T-cell (primary cell): ENCODE data around the gene CPNE4. TPM values are rescaled to one million over a fixed set of nuclear protein-coding genes. Genes with fewer than 3 reads are reported as not detected.

Source experiments
- ATAC-seq, 4 experiments: fragments of 200-7000 bp in 3 of 4; fragments of 150-1000 bp in 1 of 4; cut with Tn5 transposase; replicated peaks in 1 of 4; 1 replicate in 3 of 4; 2 replicates in 1 of 4; pipeline ENCODE4 v1.10.0; 2021; ENCODE audit warnings: moderate library complexity in 3 of 4, mild to moderate bottlenecking in 2 of 4, moderate number of reproducible peaks in 1 of 4
- CTCF ChIA-PET, 2 donors: fragments of 300-600 bp; sonication (Branson Sonifier 250); formaldehyde crosslinking; loops; one replicate each; lab custom pipeline; 2022; ENCODE audit warnings: antibody characterized with exemption in 2 of 2; lab: Charles Lee
- POLR2A ChIA-PET, 2 donors: fragments of 300-600 bp; sonication (Branson Sonifier 250); formaldehyde crosslinking; loops; one replicate each; lab custom pipeline; 2022; ENCODE audit warnings: antibody characterized with exemption in 2 of 2; lab: Charles Lee
- DNase-seq, 35 experiments: peaks; one replicate each; pipeline versions ENCODE4 v3.0.0 to v3.0.0-alpha.2; 2013 to 2023
- H3K27ac ChIP-seq: one replicate; pipeline ENCODE4 v1.5.1; 2013; ENCODE audit warnings: low read length
- H3K27me3 ChIP-seq, 2 experiments: replicated peaks in 1 of 2; 1 replicate in 1 of 2; 2 replicates in 1 of 2; pipeline versions ENCODE4 v1.6.1 to v1.7.0; 2013; ENCODE audit warnings: low read length in 1 of 2, mixed read lengths in 1 of 2; ENCODE audit not compliant: control insufficient read depth in 2 of 2, insufficient read depth in 2 of 2; ENCODE audit errors: extremely low read depth in 1 of 2
- H3K36me3 ChIP-seq, 2 donors: 1 replicate in 1 of 2; 2 replicates in 1 of 2; pipeline versions ENCODE4 v1.6.1 to v1.7.0; 2013; ENCODE audit warnings: low read length in 1 of 2; ENCODE audit not compliant: control insufficient read depth in 2 of 2, insufficient read depth in 1 of 2; ENCODE audit errors: extremely low read depth in 1 of 2
- H3K4me1 ChIP-seq, 2 experiments: 1 replicate in 1 of 2; 2 replicates in 1 of 2; pipeline versions ENCODE4 v1.6.1 to v1.7.0; 2013; ENCODE audit warnings: low read length in 2 of 2, mixed read lengths in 1 of 2; ENCODE audit not compliant: insufficient read depth in 2 of 2, control insufficient read depth in 1 of 2; ENCODE audit errors: extremely low read depth in 1 of 2
- H3K4me3 ChIP-seq, 2 donors: 1 replicate in 1 of 2; 2 replicates in 1 of 2; pipeline versions ENCODE4 v1.5.1 to v1.7.0; 2013; ENCODE audit warnings: mild to moderate bottlenecking in 2 of 2, low read length in 1 of 2, moderate library complexity in 1 of 2; ENCODE audit not compliant: control insufficient read depth in 1 of 2; ENCODE audit errors: extremely low read depth in 1 of 2
- H3K9me3 ChIP-seq: 2 replicates; pipeline ENCODE4 v1.7.0; 2013
- H3K27ac Mint-ChIP-seq, 2 donors: one replicate each; pipeline ENCODE4 v1.8.0; 2020 to 2021; ENCODE audit warnings: mild to moderate bottlenecking in 2 of 2, mixed read lengths in 2 of 2
- H3K27me3 Mint-ChIP-seq, 2 donors: one replicate each; pipeline ENCODE4 v1.8.0; 2021 to 2022; ENCODE audit warnings: mixed read lengths in 2 of 2
- H3K36me3 Mint-ChIP-seq: one replicate; pipeline ENCODE4 v1.8.0; 2021; ENCODE audit warnings: mixed read lengths
- H3K4me1 Mint-ChIP-seq, 3 donors: one replicate each; pipeline ENCODE4 v1.8.0; 2020 to 2022; ENCODE audit warnings: mixed read lengths in 3 of 3, mild to moderate bottlenecking in 1 of 3
- H3K4me3 Mint-ChIP-seq, 3 donors: one replicate each; pipeline ENCODE4 v1.8.0; 2020 to 2022; ENCODE audit warnings: mild to moderate bottlenecking in 3 of 3, mixed read lengths in 3 of 3, moderate library complexity in 3 of 3
- H3K9me3 Mint-ChIP-seq, 3 donors: one replicate each; pipeline ENCODE4 v1.8.0; 2020 to 2022; ENCODE audit warnings: mixed read lengths in 3 of 3
- WGBS: methylation state at CpG from one replicate; pipeline ENCODE4 v1.1.5; 2013; ENCODE audit warnings: missing lambda C conversion rate; ENCODE audit not compliant: insufficient coverage; 5-methylcytosine and 5-hydroxymethylcytosine counted together
- total RNA-seq, 35 experiments: library from RNA in 6 of 35; stranded (reverse) in 6 of 35; fragments of 120-200 nt in 1 of 35; gene quantifications; one replicate each; pipeline versions ENCODE4 v1.2.1 to v1.2.4 and lab custom pipeline; 2013 to 2026

CPNE4 gene
- total RNA-seq, 5 donors from 2014 or later (not counting 1 experiment from before 2014, with no cell fraction given) = not detected

GRCh38 chr3:131960324-131960723 lies 74.5 kb downstream of the CPNE4 start:
- WGBS = no CpG with 5 or more reads among the region's 1 CpG
- Histone ChIP-seq H3K27me3 (peaks cover 0 to 5% of the 10 kb centered on the region in 2 experiments), H3K27ac (no peak overlapping the region), H3K4me1 (no peaks in the 10 kb centered on the region), H3K4me3 (no peak overlapping the region), H3K9me3 (no peaks in the 10 kb centered on the region), H3K36me3 (no peaks in the 10 kb centered on the region)
- H3K9me3 Mint-ChIP-seq = peaks cover 0 to 9% (median 3%) of the 10 kb centered on the region in 3 donors
- ATAC-seq (no peak), DNase-seq (no peak)
- H3K4me3 Mint-ChIP-seq = no peak overlapping the region
- no peak overlapping the region for H3K27ac Mint-ChIP-seq
- H3K36me3 Mint-ChIP-seq = no peaks in the 10 kb centered on the region
- peaks cover 0 to 14% of the 10 kb centered on the region in 2 donors for H3K27me3 Mint-ChIP-seq
- ChIA-PET POLR2A (no interaction called here), CTCF (no interaction called here)
- no peaks in the 10 kb centered on the region for H3K4me1 Mint-ChIP-seq

DNA sequence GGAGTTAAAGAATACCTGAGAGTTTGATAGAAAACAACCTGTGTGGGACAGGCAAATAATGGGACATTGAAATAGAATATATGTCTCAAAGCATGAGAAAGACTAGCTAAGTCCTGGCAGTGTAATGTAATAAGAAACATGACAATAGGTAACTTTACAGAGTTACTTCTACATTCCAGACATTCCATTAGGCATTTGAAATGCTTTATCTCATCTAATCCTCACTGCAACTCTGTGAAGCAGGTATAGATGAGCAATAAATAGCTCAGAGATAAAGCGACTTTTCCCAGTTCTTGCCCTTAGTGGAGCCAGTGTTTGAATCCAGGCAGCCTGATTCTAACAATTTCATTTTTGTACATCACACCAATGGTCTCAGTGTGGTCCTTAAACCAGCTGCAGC lies 76.8 kb downstream of the CPNE4 start:
- no peak for ATAC-seq
- POLR2A ChIA-PET = no interaction called here
- no peaks in the 10 kb centered on the region for H3K4me1 Mint-ChIP-seq
- Histone ChIP-seq H3K4me3 (no peak overlapping the region), H3K27me3 (no peaks in the 10 kb centered on the region), H3K27ac (no peak overlapping the region), H3K4me1 (no peaks in the 10 kb centered on the region), H3K36me3 (no peaks in the 10 kb centered on the region), H3K9me3 (no peaks in the 10 kb centered on the region)
- no peak overlapping the region for H3K27ac Mint-ChIP-seq
- 67% methylated on average over 1 of the region's 1 CpG for WGBS
- no peak for DNase-seq
- no peak overlapping the region for H3K4me3 Mint-ChIP-seq
- peaks cover 0 to 6% (median 2%) of the 10 kb centered on the region in 3 donors for H3K9me3 Mint-ChIP-seq
- CTCF ChIA-PET = no interaction called here
- H3K36me3 Mint-ChIP-seq = no peaks in the 10 kb centered on the region
- H3K27me3 Mint-ChIP-seq = peaks cover 2 to 14% of the 10 kb centered on the region in 2 donors

GRCh38 chr3:131957511-131957910 lies 77.3 kb downstream of the CPNE4 start:
- H3K9me3 ChIP-seq = no peaks in the 10 kb centered on the region
- H3K27ac Mint-ChIP-seq = no peak overlapping the region
- CTCF ChIA-PET = no interaction called here

GRCh38 chr3:131948806-131949205 lies 86.0 kb downstream of the CPNE4 start:
- Histone ChIP-seq H3K9me3 (no peaks in the 10 kb centered on the region), H3K4me1 (peaks cover 0 to 5% of the 10 kb centered on the region in 2 experiments), H3K36me3 (no peaks in the 10 kb centered on the region), H3K27ac (no peak overlapping the region), H3K27me3 (no peaks in the 10 kb centered on the region), H3K4me3 (no peak overlapping the region)
- peaks cover 0 to 4% (median 3%) of the 10 kb centered on the region in 3 donors for H3K9me3 Mint-ChIP-seq
- no CpG with 5 or more reads among the region's 1 CpG for WGBS
- no peak overlapping the region for H3K4me3 Mint-ChIP-seq
- no peak overlapping the region for H3K27ac Mint-ChIP-seq
- H3K27me3 Mint-ChIP-seq = peaks cover 0 to 2% of the 10 kb centered on the region in 2 donors
- DNase-seq (no peak), ATAC-seq (no peak)
- CTCF ChIA-PET = no interaction called here
- H3K4me1 Mint-ChIP-seq = peaks cover 0 to 22% (median 20%) of the 10 kb centered on the region in 3 donors
- no peaks in the 10 kb centered on the region for H3K36me3 Mint-ChIP-seq
- POLR2A ChIA-PET = no interaction called here

More at GRCh38 chr3:131957511-131957910, 77.3 kb downstream of the CPNE4 start:
- Mint-ChIP-seq H3K9me3 (peaks cover 0 to 6% (median 2%) of the 10 kb centered on the region in 3 donors), H3K4me3 (no peak overlapping the region), H3K36me3 (no peaks in the 10 kb centered on the region), H3K27me3 (peaks cover 2 to 14% of the 10 kb centered on the region in 2 donors), H3K4me1 (no peaks in the 10 kb centered on the region)
- no peak overlapping the region for H3K27ac ChIP-seq
- DNase-seq (no peak), ATAC-seq (no peak)
- no peaks in the 10 kb centered on the region for H3K4me1 ChIP-seq
- POLR2A ChIA-PET = no interaction called here
- H3K27me3 ChIP-seq = no peaks in the 10 kb centered on the region
- H3K4me3 ChIP-seq = no peak overlapping the region
- 100% methylated on average over 1 of the region's 5 CpGs for WGBS
- H3K36me3 ChIP-seq = no peaks in the 10 kb centered on the region

- no peaks in the 10 kb centered on the region for H3K36me3 ChIP-seq
- WGBS = no CpG with 5 or more reads among the region's 1 CpG
- Mint-ChIP-seq H3K4me1 (peaks cover 0 to 32% (median 28%) of the 10 kb centered on the region in 3 donors), H3K27ac (no peak overlapping the region), H3K4me3 (no peak overlapping the region), H3K36me3 (no peaks in the 10 kb centered on the region), H3K9me3 (peaks cover 0 to 4% (median 0%) of the 10 kb centered on the region in 3 donors), H3K27me3 (no peaks in the 10 kb centered on the region)
- CTCF ChIA-PET = no interaction called here
- H3K27me3 ChIP-seq = no peaks in the 10 kb centered on the region
- H3K4me3 ChIP-seq = no peak overlapping the region
- ATAC-seq = no peak
- no peak for DNase-seq
- no peak overlapping the region for H3K27ac ChIP-seq
- POLR2A ChIA-PET = no interaction called here
- peaks cover 0 to 5% of the 10 kb centered on the region in 2 experiments for H3K4me1 ChIP-seq
- no peaks in the 10 kb centered on the region for H3K9me3 ChIP-seq
Observed at GRCh38 chr3:131944676-131945075, 90.1 kb downstream of the CPNE4 start.

DNA sequence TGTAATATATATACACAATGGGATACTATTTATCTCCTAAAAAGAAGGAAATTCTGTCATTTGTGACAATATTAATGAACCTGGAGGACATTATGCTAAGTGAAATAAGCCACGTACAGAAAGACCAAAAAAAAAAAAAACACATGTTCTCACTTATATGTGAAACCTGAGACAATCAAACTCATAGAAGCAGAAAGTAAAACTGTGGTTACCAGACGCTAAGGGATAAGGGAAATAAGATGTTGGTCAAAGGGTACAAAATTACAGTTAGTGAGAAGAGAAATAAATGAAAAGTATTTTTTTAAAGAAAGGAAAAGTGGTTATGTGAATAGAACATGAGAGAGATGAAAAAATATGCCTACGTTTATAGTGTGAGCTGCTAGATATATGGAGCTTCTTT lies 101.1 kb downstream of the CPNE4 start:
- Histone ChIP-seq H3K36me3 (no peaks in the 10 kb centered on the region), H3K27ac (no peak overlapping the region), H3K4me1 (no peaks in the 10 kb centered on the region), H3K9me3 (no peaks in the 10 kb centered on the region), H3K4me3 (no peak overlapping the region), H3K27me3 (no peaks in the 10 kb centered on the region)
- Mint-ChIP-seq H3K9me3 (peaks cover 0 to 5% (median 0%) of the 10 kb centered on the region in 3 donors), H3K4me1 (no peaks in the 10 kb centered on the region), H3K27ac (no peak overlapping the region), H3K27me3 (peaks cover 0 to 2% of the 10 kb centered on the region in 2 donors), H3K36me3 (no peaks in the 10 kb centered on the region), H3K4me3 (no peak overlapping the region)
- ChIA-PET POLR2A (interaction anchor here in 1 of 2 donors (0.5 kb wide), 1 partner anchor 8 kb away, joined by 3 read pairs; no protein-coding TSS in a partner anchor), CTCF (no interaction called here)
- ATAC-seq = no peak
- DNase-seq = no peak
- WGBS = 22% methylated on average over 1 of the region's 3 CpGs

GRCh38 chr3:131928593-131928992 lies 106.2 kb downstream of the CPNE4 start:
- H3K27ac Mint-ChIP-seq = no peak overlapping the region
- H3K4me3 Mint-ChIP-seq = no peak overlapping the region
- H3K4me1 ChIP-seq = no peaks in the 10 kb centered on the region
- peaks cover 0 to 3% (median 0%) of the 10 kb centered on the region in 3 donors for H3K9me3 Mint-ChIP-seq
- DNase-seq = no peak
- no peaks in the 10 kb centered on the region for H3K36me3 Mint-ChIP-seq
- no peak overlapping the region for H3K4me3 ChIP-seq
- no peak overlapping the region for H3K27ac ChIP-seq
- WGBS = 73% methylated on average over 2 of the region's 2 CpGs
- no peaks in the 10 kb centered on the region for H3K36me3 ChIP-seq
- POLR2A ChIA-PET = no interaction called here
- no peaks in the 10 kb centered on the region for H3K27me3 ChIP-seq
- CTCF ChIA-PET = no interaction called here
- peaks cover 2 to 9% of the 10 kb centered on the region in 2 donors for H3K27me3 Mint-ChIP-seq
- H3K4me1 Mint-ChIP-seq = no peaks in the 10 kb centered on the region
- H3K9me3 ChIP-seq = no peaks in the 10 kb centered on the region
- ATAC-seq = no peak
